Limb (tissue), 2 donors: ENCODE results near the gene STUB1.

Source experiments
- DNase-seq, 2 donors: peaks; one replicate each; pipeline ENCODE4 v3.0.0-alpha.2; 2016; ENCODE audit errors: extremely low spot score in 2 of 2

The STUB1 gene

DNA sequence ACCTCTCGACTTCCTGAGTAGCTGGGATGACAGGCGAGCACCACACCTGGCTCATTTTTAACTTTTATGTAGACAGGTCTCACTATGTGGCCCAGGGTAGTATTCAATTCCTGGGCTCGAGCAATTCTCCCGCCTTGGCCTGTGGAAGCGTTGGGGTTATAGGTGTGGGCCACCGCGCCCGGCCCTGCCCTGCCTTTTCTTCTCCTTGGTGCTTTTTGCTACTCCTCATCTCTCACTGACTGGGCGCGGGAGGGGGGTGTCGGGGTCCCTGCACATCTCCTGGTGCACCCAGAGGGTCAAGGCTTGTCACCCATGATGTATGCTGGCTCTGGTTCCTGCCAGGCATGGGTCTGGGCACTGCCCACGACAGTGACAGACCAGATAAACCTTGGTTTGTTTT lies 35.7 kb upstream of the STUB1 start:
- no peak for DNase-seq

GRCh38 chr16:645852-646678 lies 34.1 kb upstream of the STUB1 start:
- no peak for DNase-seq

DNA sequence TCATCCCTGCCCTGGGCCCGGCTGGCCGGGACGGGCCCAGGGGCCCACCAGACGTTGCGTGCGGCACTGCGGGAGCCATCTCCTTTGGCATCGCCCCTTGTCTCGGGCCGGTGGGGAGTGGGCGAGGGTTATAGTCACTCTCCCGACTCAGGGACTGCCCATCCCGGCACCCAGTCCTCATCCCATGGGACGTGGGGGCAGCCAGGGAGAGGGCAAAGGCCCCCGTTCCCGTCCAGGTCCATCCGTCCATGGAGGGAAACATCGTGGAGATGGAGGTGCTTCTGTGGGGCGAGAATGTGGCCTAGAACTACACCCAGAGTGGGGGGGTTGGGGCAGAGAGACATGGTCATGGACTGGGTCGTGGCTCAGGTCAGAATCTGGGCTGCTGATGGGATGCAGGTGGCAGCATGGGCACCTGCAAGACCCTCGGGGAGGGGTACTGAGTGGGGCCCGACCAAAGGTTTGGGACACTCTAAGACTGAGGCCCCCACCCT lies 33.5 kb upstream of the STUB1 start:
- DNase-seq = no peak

- no peak for DNase-seq
Measured at GRCh38 chr16:647173-647902, 32.9 kb upstream of the STUB1 start.

- no peak for DNase-seq
Measured at GRCh38 chr16:648071-648780, 32.0 kb upstream of the STUB1 start.

DNA sequence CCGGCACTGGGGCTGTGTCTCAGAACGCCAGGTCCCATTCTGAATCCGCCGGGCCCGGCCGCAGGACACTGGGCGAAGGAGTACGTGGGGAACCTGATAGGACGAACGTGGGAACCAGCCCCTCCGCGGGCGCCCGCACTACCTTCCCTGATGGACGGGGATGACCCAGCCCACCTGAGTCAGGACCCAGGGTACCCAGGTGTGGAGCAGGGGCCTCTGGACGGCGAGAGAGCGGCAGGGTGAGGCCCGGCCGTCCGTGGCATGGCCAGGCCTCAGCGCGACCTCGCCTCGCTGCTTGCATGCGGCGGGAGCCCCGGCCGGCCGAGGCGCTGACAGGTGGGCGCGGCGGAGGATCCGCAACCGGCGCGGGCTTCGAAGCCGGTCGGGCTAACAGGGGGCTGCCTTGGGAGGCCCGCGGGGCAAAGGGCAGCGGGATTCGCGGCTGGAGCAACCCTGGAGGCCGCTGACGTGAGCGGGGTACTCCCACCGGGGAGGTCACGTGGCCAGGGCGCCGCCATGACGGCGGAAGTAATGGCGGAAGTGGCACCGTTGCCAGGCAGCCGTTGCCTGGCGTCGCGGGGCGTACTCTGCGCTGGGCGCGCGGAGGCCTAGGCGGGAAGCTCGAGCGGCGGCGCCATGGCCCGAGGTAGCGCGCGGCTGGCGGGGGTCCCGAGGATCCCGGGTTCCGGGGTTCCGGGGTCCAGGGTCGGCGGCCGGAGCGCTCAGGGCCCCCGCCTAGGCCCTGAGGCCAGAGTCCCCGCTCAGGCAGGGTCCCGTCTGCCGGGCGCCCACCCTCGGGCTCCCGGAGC lies 31.2 kb upstream of the STUB1 start, which contains the start of gene WDR90:
WDR90 (plus strand) TSS at position 585 of the 809 bp plus-strand sequence; CDS start at position 637, 52 bp downstream.
- peak; percentile 93 to 94 for DNase-seq

DNA sequence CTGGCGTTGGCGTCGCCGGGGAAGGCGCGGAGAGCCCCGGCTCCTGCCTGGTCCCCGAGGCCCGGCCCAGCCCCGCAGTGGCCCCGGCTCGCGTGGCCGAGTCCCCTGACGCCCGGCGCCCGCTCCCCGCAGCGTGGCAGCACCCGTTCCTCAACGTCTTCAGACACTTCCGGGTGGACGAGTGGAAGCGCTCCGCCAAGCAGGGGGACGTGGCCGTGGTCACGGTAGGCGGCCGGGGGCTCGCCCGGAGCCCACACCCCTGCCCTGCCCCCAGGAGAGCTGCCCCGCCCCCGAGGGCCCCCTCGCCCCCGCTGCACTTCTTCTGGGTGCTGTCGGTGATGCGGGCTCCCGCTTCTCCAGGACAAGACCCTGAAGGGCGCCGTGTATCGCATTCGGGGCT lies 30.6 kb upstream of the STUB1 start:
- DNase-seq = no peak

DNA sequence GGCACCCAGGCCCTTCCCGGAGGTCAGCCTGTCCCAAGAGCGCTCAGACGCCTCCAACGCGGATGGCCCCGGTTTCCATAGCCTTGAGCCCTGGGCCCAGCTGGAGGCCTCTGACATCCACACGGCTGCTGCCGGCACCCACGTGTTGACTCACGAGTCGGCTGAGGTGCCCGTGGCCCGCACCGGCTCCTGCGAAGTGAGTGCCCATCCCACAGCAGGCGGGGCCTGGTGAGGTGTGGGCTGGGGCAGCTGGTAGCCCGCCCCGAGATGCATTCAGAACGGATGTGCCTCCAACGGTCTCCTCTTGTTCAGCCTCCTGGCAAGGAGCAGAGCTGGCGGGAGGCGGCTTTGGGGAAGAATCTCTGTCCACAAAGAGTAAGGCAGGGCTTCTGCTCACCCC lies 28.4 kb upstream of the STUB1 start:
- no peak for DNase-seq

GRCh38 chr16:652454-653305 lies 27.5 kb upstream of the STUB1 start:
- DNase-seq = no peak

DNA sequence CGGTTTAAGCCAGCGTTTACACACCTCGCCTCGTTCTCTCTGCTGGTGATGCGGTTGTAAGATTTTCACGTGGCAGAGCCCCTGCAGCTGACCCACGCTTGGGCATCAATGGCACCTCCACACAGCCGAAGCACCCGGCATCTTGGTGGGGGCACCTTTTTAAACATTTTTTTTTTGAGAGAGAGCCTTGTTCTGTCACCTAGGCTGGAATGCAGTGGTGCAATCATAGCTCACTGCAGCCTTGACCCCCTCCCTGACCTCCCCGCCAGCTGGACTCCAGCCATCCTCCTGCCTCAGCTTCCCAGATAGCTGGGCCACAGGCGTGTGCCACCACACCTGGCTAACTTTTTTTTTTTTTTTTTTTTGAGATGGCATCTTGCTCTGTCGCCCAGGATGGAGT lies 26.2 kb upstream of the STUB1 start:
- no peak for DNase-seq

GRCh38 chr16:657487-657886 lies 22.7 kb upstream of the STUB1 start:
- no peak for DNase-seq

DNA sequence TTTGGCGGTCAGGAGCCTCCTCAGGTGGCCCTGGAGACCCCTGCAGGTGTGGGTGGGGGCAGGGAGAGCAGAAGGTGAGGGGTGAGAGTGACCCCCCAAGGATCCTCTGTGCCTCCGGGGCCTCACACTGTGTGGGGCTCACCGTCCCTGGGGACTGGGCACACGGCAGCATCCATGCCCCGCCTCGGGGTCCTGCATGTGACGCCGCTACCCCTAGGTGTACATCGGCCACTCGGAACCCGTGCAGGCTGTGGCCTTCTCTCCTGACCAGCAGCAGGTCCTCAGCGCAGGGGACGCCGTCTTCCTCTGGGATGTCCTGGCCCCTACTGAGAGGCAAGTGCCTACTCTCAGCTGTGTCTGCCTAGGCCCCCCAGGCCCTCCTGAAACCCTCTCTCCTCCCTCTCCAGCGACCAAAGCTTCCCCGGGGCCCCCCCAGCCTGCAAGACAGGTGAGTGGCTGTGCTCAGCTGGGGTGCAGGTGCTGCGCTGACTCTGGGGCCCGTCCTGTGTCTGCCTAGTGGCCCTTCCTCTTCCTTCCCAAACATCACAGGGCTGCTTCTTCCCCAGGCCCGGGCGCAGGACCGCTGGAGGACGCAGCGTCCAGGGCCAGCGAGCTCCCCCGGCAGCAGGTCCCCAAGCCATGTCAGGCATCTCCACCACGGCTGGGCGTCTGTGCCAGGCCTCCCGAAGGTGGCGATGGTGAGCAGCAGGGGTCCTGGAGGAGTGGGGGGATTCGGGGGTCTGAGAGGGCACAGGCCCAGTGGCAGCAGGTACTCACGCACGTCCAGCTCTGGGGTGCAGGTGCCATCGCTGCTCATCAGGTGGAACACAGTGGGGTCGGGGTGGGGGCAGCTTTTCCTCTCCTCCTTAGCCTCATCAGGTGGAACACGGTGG lies 21.3 kb upstream of the STUB1 start:
- DNase-seq = no peak

GRCh38 chr16:659618-660017 lies 20.6 kb upstream of the STUB1 start:
- DNase-seq = no peak

DNA sequence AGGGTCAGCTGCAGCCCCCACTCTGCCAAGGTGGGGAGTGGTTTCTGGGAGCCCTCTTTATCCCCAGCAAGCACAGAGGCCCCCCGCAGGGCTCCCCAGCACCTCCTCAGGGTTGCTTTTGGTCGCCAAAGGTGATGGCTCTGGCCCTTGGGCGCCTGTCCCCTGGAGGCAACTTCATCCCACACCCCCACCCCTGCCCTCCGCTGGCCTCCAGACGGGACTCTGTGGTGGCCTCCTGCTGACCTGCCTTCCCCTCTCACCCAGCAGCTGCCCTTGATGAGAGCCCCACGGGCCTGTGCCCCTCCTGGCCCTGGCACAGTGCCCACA lies 20.1 kb upstream of the STUB1 start:
- DNase-seq = no peak

DNA sequence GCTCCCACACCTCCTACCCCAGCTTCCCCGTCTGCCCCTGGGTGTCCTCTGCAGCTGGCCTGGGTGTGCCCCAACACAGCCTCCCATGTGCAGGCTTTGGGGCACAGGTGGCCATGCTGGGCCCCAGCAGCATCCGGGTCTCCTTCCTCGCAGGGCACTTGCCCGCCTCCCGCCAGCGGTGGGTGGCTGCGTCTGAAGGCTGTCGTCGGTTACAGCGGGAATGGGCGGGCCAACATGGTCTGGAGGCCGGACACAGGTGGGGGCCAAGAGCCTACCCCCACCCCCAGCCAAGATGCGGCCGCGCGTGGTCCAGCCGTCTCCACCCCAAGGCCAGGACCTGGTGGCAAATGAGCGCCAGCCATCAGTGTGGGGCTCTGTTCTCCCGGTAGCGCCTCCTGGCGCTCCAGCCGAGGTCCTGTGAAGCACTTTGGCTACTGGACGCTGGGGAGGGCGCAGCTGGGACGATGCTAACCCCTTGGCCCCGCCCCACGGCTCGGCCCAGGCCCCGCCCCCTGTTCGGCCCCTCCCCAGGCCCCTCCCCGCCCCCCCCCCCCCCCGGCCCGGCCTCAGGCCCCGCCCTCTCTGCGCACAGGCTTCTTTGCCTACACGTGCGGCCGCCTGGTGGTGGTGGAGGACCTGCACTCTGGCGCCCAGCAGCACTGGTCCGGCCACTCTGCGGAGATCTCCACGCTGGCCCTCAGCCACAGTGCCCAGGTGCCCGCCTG lies 19.6 kb upstream of the STUB1 start:
- DNase-seq = peak; percentile 48 to 87

DNA sequence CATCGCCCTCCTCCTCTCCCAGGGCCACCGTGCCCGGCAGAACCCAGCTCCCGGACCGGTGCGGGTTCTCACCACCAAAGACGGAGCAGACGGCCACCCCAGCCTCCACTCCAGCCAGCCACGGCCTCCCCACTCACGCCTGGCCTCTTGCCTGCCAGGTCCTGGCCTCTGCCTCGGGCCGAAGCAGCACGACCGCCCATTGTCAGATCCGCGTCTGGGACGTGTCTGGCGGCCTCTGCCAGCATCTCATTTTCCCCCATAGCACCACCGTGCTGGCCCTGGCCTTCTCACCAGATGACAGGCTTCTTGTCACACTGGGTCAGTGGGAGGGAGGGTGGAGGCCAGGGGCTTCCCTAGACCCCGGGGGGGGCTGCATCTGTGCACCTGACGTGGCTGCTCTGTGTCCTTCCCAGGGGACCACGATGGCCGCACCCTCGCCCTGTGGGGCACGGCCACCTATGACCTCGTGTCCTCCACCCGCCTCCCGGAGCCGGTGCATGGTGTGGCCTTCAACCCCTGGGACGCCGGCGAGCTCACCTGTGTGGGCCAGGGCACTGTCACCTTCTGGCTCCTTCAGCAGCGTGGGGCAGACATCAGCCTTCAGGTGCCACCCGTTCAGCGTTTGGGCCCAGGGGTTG lies 18.9 kb upstream of the STUB1 start:
- no peak for DNase-seq

DNA sequence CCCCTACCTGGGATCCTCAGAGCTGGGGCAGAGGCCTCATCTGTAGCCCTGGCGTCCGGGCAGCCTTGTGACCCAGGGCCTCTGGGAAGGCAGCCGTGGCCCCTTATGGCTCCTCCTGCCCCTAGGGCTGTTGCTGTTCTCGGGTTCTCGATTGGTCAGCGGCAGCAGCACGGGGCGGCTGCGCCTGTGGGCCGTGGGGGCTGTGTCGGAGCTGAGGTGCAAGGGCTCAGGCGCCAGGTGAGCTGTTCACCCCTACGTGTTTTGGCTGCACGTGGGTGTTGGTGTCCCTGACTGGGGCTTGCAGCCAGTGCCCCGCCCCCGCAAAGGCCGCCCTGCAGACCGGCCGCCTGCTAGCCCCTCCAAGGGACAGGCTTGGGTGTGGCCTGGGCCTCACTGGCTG lies 18.1 kb upstream of the STUB1 start:
- no peak for DNase-seq

DNA sequence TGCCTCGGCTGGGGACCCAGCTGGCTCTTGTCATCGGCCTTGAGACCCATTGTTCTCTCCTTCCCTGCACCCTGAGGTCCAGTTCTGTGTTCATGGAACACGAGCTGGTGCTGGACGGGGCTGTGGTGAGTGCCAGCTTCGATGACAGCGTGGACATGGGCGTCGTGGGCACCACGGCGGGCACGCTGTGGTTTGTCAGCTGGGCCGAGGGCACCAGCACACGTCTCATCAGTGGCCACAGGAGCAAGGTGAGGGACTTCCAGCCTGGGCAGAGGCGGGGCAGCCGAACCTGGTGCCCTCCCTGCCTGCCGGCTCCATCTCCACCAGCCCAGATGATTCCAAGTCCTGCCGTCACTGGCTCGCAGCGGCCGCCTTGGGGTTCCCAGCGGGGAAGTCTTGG lies 17.6 kb upstream of the STUB1 start:
- no peak for DNase-seq
